Ovary (tissue), 9 donors: Measurements from ENCODE around the gene SLC25A51. TPM values are rescaled to one million over a fixed set of nuclear protein-coding genes. Genes with fewer than 3 reads are reported as not detected.

Source experiments
- DNase-seq, 5 donors: peaks; one replicate each; pipeline ENCODE4 v3.0.0-alpha.2; 2019 to 2020
- H3K27ac ChIP-seq, 2 donors: fragments of 200-600 bp; one replicate each; pipeline versions ENCODE4 v1.5.1 to v1.8.0; 2019 to 2022
- H3K27me3 ChIP-seq: fragments of 200-600 bp; one replicate; pipeline ENCODE4 v1.8.0; 2022
- H3K36me3 ChIP-seq: fragments of 200-600 bp; sonication (generic); one replicate; pipeline ENCODE4 v1.5.1; 2019
- H3K4me1 ChIP-seq: one replicate; pipeline ENCODE4 v1.8.1; 2013; ENCODE audit warnings: mild to moderate bottlenecking, moderate library complexity; ENCODE audit not compliant: insufficient read depth
- H3K4me3 ChIP-seq: fragments of 200-600 bp; sonication (generic); one replicate; pipeline ENCODE4 v1.5.1; 2017
- H3K9me3 ChIP-seq, 2 donors: fragments of 200-600 bp in 1 of 2; sonication (generic) in 1 of 2; one replicate each; pipeline versions ENCODE4 v1.5.1 to v1.8.1; 2013 to 2019; ENCODE audit warnings: mild to moderate bottlenecking in 1 of 2, moderate library complexity in 1 of 2
- CTCF ChIP-seq, 3 donors: fragments of 450-650 bp in 2 of 3; fragments of 200-600 bp in 1 of 3; IDR thresholded peaks; one replicate each; pipeline versions ENCODE4 v1.5.1 to v1.8.0; 2016 to 2022; ENCODE audit warnings: antibody characterized with exemption in 3 of 3, mild to moderate bottlenecking in 1 of 3
- EP300 ChIP-seq: sonication (generic); formaldehyde crosslinking; IDR thresholded peaks from one replicate; pipeline ENCODE4 v1.6.1; 2017; ENCODE audit warnings: antibody characterized with exemption
- POLR2A ChIP-seq: fragments of 450-650 bp; IDR thresholded peaks from one replicate; pipeline ENCODE4 v1.6.1; 2017; ENCODE audit warnings: antibody characterized with exemption, mild to moderate bottlenecking, moderate library complexity
- WGBS, 3 donors: extraction: QIAGEN DNeasy Blood & Tissue Kit in 1 of 3; methylation state at CpG; one replicate each; pipeline versions ENCODE4 v1.1.5 to v1.1.7; 2013 to 2017; 5-methylcytosine and 5-hydroxymethylcytosine counted together
- intact Hi-C, 4 donors: fragments of 100-400 bp; cut with DNase I; formaldehyde crosslinking; loops; one replicate each; pipeline versions ENCODE4 v1.11.0 to v1.15.1; 2022 to 2023
- polyA plus RNA-seq, 2 donors: library from polyadenylated mRNA; stranded (reverse); fragments of 200-250 nt in 1 of 2; fragments of 350-450 nt in 1 of 2; fragmentation: Illumina TruSeq in 1 of 2; extraction: RNeasy Lipid Tissue Mini Kit (QIAGEN cat#74804) in 1 of 2; gene quantifications; one replicate each; pipeline ENCODE4 v1.2.3, GENCODE V29; 2013 to 2014
- total RNA-seq, 7 donors: library from RNA; depleted of rRNA in 2 of 7; stranded (reverse); fragments of >200 nt in 2 of 7; fragmentation: NEBNext Ultra II Directional in 3 of 7; extraction: Animal tissue kit (Norgen Biotek cat#: 25700) in 3 of 7; gene quantifications; one replicate each; pipeline versions ENCODE4 v1.1.0 to v1.2.4, GENCODE V29; 2016 to 2023
- donor health status: DM: no; HTN: no; CAD: no; lungs with moderate emphysema.
- donor health status: DM: no; HTN: no; CAD: no.
- donor health status: Bipolar disorder and iron deficiency.
- donor health status: DM: yes; HTN: yes; CAD: no.
- donor health status: DM: no; HTN: no; CAD: no.
- donor health status: DM: yes; HTN: yes; CAD: no.

The SLC25A51 gene
- total and polyA plus RNA-seq, 9 donors = 5.1 to 24.1 (median 20.6) TPM

GRCh38 chr9:37921168-37921510, 17.2 kb upstream of the SLC25A51 start:
- Histone ChIP-seq H3K9me3 (no peaks in the 10 kb centered on the region), H3K27me3 (no peaks in the 10 kb centered on the region), H3K4me3 (no peak overlapping the region), H3K4me1 (peaks cover 4% of the 10 kb centered on the region), H3K36me3 (no peaks in the 10 kb centered on the region), H3K27ac (no peak overlapping the region)
- TF ChIP-seq EP300 (no peak), CTCF (IDR thresholded peaks at IDR 0.05) (no peak), POLR2A (no peak)
- 85 to 90% (median 86%) methylated on average over 7 of the region's 7 CpGs for WGBS, 3 donors
- intact Hi-C loops = loop anchor here in 1 of 4 donors (5.0 kb wide), 1 partner anchor 166 kb away; no protein-coding TSS in a partner anchor
- peak in 2 of 5 donors; percentile 6 to 13 for DNase-seq

GRCh38 chr9:37920471-37921167, 16.7 kb upstream of the SLC25A51 start:
- no peaks in the 10 kb centered on the region for H3K27me3 ChIP-seq
- no peak overlapping the region for H3K27ac ChIP-seq
- WGBS, 3 donors = 93 to 98% (median 94%) methylated on average over 5 of the region's 5 CpGs
- H3K9me3 ChIP-seq = no peaks in the 10 kb centered on the region
- peaks cover 4% of the 10 kb centered on the region for H3K4me1 ChIP-seq
- H3K36me3 ChIP-seq = no peaks in the 10 kb centered on the region
- TF ChIP-seq CTCF (IDR thresholded peaks at IDR 0.05) (no peak), EP300 (no peak), POLR2A (no peak)
- no peak overlapping the region for H3K4me3 ChIP-seq
- peak in 1 of 5 donors; percentile 33 for DNase-seq
- intact Hi-C loops = loop anchor here in 1 of 4 donors (5.0 kb wide), 1 partner anchor 167 kb away; no protein-coding TSS in a partner anchor

DNA sequence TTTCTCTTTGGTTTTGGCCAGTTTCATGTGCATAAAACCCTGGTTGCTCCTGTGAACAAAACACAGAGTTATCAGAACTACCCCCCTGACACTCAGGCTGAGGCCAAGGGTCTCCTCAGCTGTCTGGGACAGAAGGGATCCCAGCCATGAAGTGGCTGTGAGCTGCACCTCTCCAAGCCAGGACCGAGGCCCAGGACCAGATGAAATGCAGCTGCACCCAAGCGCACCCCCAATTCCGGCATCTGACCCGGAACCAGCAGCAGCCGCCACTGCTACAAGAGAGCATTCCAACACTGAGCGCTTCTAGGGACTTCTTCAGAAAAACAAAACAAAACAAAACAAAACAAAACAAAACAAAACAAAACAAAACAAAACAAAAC, 16.0 kb upstream of the SLC25A51 start:
- DNase-seq = no peak
- TF ChIP-seq CTCF (IDR thresholded peaks at IDR 0.05) (no peak), POLR2A (no peak), EP300 (no peak)
- no peaks in the 10 kb centered on the region for H3K36me3 ChIP-seq
- no peak overlapping the region for H3K4me3 ChIP-seq
- no peaks in the 10 kb centered on the region for H3K27me3 ChIP-seq
- no peaks in the 10 kb centered on the region for H3K9me3 ChIP-seq
- WGBS, 3 donors = 69 to 84% (median 78%) methylated on average over 6 of the region's 6 CpGs
- H3K4me1 ChIP-seq = peaks cover 4% of the 10 kb centered on the region
- intact Hi-C loops = loop anchor here in 3 of 4 donors (5.0 to 10.0 kb wide), 6 partner anchors 167 to 515 kb away; partner anchors contain the start of gene ALDH1B1 (in 1 of the 3)
- H3K27ac ChIP-seq = no peak overlapping the region

GRCh38 chr9:37919246-37919955, 15.5 kb upstream of the SLC25A51 start:
- TF ChIP-seq CTCF (IDR thresholded peaks at IDR 0.05) = no peak
- TF ChIP-seq EP300 = no peak
- no peak for TF ChIP-seq POLR2A
- intact Hi-C loops = loop anchor here in 3 of 4 donors (5.0 to 10.0 kb wide), 6 partner anchors 168 to 515 kb away; partner anchors contain the start of gene ALDH1B1 (in 1 of the 3)
- 81 to 88% (median 83%) methylated on average over 16 of the region's 16 CpGs for WGBS, 3 donors
- H3K27ac ChIP-seq = no peak overlapping the region
- H3K4me3 ChIP-seq = no peak overlapping the region
- H3K36me3 ChIP-seq = no peaks in the 10 kb centered on the region
- H3K27me3 ChIP-seq = no peaks in the 10 kb centered on the region
- no peaks in the 10 kb centered on the region for H3K9me3 ChIP-seq
- peaks cover 4% of the 10 kb centered on the region for H3K4me1 ChIP-seq
- DNase-seq = no peak
